GM19023 (cell line): ENCODE measurements around the gene FBLN5.

Source experiments
- ATAC-seq: cut with Tn5 transposase; IDR thresholded peaks from one replicate; pipeline ENCODE4 v1.9.1; 2021; ENCODE audit warnings: mild to moderate bottlenecking, moderate library complexity; ENCODE audit not compliant: unreplicated experiment

FBLN5 gene

GRCh38 chr14:91946622-91947474 lies 646 bp downstream of the FBLN5 start:
- no peak for ATAC-seq

GRCh38 chr14:91945751-91946621 lies 1.5 kb downstream of the FBLN5 start:
- no peak for ATAC-seq

GRCh38 chr14:91942946-91943345 lies 4.5 kb downstream of the FBLN5 start:
- ATAC-seq, result no peak

GRCh38 chr14:91942128-91942527 lies 5.4 kb downstream of the FBLN5 start:
- no peak for ATAC-seq

- no peak for ATAC-seq
These were observed 7.3 kb downstream of the FBLN5 start for GRCh38 chr14:91940209-91940608.

- no peak for ATAC-seq
These were observed 11.9 kb downstream of the FBLN5 start for GRCh38 chr14:91935586-91935985.

GRCh38 chr14:91934554-91935285 lies 12.8 kb downstream of the FBLN5 start:
- ATAC-seq, result no peak

GRCh38 chr14:91931478-91932088 lies 15.9 kb downstream of the FBLN5 start:
- no peak for ATAC-seq

- no peak for ATAC-seq
These were observed 17.8 kb downstream of the FBLN5 start for GRCh38 chr14:91929700-91930099.

- no peak for ATAC-seq
These were observed 19.7 kb downstream of the FBLN5 start for GRCh38 chr14:91927800-91928199.

- no peak for ATAC-seq
These were observed 20.3 kb downstream of the FBLN5 start for GRCh38 chr14:91927191-91927590.

- no peak for ATAC-seq
These were observed 21.2 kb downstream of the FBLN5 start for GRCh38 chr14:91926131-91926890.

- ATAC-seq, result no peak
These were observed 21.8 kb downstream of the FBLN5 start for GRCh38 chr14:91925727-91926121.

GRCh38 chr14:91925001-91925726 lies 22.3 kb downstream of the FBLN5 start:
- no peak for ATAC-seq

GRCh38 chr14:91920526-91920925 lies 27.0 kb downstream of the FBLN5 start:
- ATAC-seq, result no peak

GRCh38 chr14:91919814-91920213 lies 27.7 kb downstream of the FBLN5 start:
- ATAC-seq, result no peak

- no peak for ATAC-seq
These were observed 29.2 kb downstream of the FBLN5 start for GRCh38 chr14:91918186-91918883.

GRCh38 chr14:91912035-91912434 lies 35.5 kb downstream of the FBLN5 start:
- no peak for ATAC-seq
